AG10803 (cell line): ENCODE data around the gene NAMPT.
"Not testable (repeated sequence)": the region's sequence is repeated elsewhere in the genome, so short reads cannot be mapped to it uniquely, and the experiment has no call there.

Experiments used
- DNase-seq: peaks from one replicate; pipeline ENCODE4 v3.0.0; 2010; ENCODE audit warnings: low read depth
- H3K4me3 ChIP-seq: 2 replicates; pipeline ENCODE4 v1.5.1; 2011; ENCODE audit warnings: mild to moderate bottlenecking, low read length, control low read depth
- TF ChIP-seq, protein P1 (sequence below): conservative IDR thresholded peaks from 2 replicates; pipeline ENCODE4 v1.5.1; 2011; ENCODE audit warnings: mild to moderate bottlenecking, low read length, control low read depth, inconsistent platforms

NAMPT gene

DNA sequence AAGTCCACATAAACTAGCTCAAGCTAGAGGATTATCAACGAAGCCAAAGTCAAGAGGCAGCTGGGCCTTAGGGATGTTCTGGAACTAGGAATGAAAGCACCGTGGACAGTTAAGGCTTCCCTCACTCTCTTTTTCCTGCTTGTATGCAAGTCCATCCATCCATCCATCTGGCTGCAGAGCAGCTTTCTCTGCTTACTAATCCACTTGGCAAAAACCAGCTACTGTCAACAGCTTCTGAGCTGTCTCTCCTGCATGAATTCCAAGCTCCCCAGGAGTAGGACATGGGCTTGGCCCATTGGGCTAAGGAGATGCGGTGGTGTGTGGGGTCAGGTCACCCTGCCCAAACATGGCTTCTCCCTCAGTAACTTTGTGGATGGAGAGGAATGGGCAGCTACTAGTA is 66.2 kb downstream of the NAMPT start:
- no peak overlapping the region for H3K4me3 ChIP-seq
- TF ChIP-seq, protein P1, sequence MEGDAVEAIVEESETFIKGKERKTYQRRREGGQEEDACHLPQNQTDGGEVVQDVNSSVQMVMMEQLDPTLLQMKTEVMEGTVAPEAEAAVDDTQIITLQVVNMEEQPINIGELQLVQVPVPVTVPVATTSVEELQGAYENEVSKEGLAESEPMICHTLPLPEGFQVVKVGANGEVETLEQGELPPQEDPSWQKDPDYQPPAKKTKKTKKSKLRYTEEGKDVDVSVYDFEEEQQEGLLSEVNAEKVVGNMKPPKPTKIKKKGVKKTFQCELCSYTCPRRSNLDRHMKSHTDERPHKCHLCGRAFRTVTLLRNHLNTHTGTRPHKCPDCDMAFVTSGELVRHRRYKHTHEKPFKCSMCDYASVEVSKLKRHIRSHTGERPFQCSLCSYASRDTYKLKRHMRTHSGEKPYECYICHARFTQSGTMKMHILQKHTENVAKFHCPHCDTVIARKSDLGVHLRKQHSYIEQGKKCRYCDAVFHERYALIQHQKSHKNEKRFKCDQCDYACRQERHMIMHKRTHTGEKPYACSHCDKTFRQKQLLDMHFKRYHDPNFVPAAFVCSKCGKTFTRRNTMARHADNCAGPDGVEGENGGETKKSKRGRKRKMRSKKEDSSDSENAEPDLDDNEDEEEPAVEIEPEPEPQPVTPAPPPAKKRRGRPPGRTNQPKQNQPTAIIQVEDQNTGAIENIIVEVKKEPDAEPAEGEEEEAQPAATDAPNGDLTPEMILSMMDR, result no peak

DNA sequence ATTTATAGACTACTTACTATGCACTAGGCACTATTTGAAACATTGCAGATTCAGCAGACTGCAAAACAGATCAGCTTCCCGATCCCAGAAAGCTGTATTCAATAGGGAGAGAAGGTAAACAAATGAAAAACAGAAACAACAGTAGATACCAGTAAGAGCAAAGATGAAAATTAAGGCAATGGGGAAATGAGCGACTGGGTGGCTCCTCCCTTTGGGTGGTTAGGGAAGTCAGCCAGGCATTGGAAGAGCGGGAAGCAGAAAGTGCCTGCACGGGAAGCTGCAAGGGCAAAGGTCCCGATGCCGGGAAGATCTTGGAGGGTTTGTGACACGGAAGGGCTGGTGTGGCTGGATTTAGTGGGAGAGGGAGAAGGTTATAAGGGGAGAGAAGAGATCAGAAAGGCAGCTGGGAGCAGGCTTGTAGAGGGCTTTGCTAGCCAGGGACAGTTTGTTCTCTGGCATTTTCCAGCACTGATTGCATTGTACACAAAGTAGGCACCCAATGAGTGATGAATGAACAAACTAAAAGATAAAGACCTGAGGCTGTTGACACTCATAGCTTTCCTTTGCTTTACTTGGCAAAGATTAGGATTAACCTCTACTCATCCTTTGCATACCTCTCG is 67.8 kb downstream of the NAMPT start:
- DNase-seq, result peak; percentile 23
- TF ChIP-seq, protein P1, result no peak
- H3K4me3 ChIP-seq, result no peak overlapping the region

More for the DNA sequence above, 66.2 kb downstream of the NAMPT start:
- no peak for DNase-seq

DNA sequence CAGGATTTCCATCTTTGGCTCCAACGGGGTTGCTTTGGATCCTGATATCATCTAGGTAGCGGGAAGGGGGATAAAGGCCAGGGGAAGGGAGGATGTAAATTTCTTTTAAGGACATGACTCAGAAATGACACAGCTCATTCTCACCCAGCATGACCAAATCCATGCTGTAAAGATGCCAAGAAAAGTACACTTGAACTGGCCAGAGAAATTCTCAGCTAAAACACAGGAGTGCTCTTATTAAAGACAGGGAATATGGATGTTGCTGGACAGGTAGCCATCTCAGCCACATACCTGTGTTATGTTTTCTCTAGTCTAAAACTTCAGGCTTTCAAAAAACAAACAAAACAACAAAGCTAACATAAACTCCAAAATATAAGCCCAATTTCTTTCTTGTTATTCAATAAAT is 68.3 kb downstream of the NAMPT start:
- DNase-seq, result peak; percentile 85
- TF ChIP-seq, protein P1, result no peak

DNA sequence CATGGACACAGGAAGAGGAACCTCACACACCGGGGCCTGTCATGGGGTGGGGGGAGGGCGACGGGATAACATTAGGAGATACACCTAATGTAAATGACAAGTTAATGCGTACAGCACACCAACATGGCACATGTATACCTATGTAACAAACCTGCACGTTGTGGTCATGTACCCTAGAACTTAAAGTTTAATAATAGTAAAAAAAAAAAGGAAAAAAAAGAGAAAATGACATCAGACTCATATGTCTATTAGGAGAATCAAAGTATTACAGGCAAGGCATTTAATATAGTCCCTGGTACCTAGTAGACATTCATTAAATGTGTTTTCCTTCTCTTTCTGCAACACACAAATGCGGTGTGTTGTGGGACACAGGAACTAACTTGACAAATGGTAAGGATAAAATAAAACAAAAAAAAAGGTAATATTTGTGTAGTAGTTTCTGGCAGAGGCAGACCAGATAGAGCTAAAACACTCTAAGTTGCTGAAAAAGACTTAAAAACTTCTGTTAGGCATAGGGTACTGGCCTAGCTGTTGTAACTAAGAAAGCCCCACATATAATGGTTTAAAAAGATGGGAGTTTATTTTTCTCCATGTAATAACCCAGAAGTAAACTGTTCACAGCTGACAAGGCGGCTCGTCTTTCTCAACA is 68.8 kb downstream of the NAMPT start:
- TF ChIP-seq, protein P1, result no peak

More for the DNA sequence above, 68.3 kb downstream of the NAMPT start:
- no peak overlapping the region for H3K4me3 ChIP-seq

DNA sequence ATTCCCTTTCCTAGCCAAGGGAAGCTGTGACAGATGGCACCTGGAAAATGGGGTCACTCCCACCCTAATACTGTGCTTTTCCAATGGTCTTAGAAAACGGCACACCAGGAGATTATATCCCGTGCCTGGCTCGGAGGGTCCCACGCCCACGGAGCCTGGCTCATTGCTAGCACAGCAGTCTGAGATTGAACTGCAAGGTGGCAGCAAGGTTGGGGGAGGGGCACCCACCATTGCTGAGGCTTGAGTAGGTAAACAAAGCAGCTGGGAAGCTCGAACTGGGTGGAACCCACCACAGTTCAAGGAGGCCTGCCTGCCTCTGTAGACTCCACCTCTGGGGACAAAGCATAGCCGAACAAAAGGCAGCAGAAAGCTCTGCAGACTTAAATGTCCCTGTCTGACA is 75.8 kb downstream of the NAMPT start:
- H3K4me3 ChIP-seq, DNase-seq: not testable (repeated sequence)

More for the DNA sequence above, 68.8 kb downstream of the NAMPT start:
- no peak for DNase-seq
- no peak overlapping the region for H3K4me3 ChIP-seq

DNA sequence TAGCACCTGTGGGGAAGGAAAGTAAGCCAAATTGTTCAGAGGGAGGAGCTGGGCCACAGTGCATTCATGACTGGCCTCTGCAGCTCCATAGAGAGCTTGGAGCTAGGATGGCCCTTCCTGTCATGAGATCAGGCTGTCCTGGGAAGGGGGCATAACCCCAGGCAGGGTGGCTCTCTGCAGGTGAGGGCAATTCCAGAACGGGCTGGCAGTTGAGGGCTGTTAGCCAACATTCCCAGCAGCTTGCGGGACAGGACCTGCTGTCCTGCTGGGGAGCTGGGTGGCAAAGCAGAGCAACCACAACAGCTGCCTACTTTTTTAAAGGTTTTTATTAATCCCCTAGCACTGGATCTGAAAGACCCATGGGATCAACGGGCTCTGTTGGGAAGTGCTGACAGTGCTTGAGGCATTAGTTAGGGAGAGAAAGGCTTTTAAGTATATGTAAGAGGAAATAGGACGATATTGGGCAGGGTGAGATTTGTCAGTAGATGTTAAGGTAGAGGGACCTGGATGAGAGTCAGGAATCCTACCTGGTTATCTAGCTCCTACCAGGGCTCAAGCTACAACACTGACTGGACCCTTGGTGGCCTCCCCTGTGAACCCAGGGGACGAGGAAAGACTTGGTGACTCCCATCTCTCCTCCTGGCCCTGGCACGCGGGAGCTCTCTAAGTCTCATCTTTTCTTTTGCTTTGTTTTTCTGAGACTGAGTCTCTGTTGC is 77.8 kb downstream of the NAMPT start:
- TF ChIP-seq, protein P1, result no peak
- no peak overlapping the region for H3K4me3 ChIP-seq
- DNase-seq, result no peak

DNA sequence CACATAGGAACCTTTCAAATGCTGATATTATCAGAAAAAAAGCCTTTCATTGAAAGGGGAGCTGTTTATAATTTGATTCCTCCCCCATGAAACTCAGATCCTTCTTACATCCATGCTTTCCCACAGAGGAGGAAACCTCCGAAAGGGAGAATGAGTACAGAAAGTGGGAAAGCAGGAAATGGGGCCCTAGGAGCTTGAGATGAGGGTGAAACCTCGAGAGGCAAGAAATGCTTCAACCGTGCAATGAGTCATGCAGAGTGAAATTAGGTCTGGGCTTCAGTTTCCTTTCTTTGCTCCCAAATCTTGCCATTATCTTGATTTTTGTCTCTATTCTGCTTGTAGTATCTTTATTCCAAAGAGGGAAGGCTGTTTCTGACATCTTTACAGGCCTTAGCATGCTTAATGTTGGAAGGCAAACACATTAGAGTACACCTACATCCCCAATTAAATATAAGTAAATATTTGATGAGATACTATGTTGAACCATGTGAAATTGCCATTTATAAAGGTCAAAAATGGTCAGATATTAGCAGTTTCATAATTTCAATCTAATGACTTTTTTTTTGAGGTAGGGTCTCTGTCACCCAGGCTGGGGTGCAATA is 79.1 kb downstream of the NAMPT start:
- no peak overlapping the region for H3K4me3 ChIP-seq
- no peak for DNase-seq
- TF ChIP-seq, protein P1, result no peak
